ENCODE data around the gene MICALL1. TPM values are rescaled to one million over a fixed set of nuclear protein-coding genes. Genes with fewer than 3 reads are reported as not detected.
"Not testable (repeated sequence)": the region's sequence is repeated elsewhere in the genome, so short reads cannot be mapped to it uniquely, and the experiment has no call there.

The MICALL1 gene
- total RNA-seq, 1 experiment from 2014 or later: 52.0 TPM

GRCh38 chr22:37957232-37957631 is 51.1 kb downstream of the MICALL1 start:
- DNase-seq (ENCODE audit: low read depth): no peak

- no peak for DNase-seq (ENCODE audit: low read depth)
These were observed 53.2 kb downstream of the MICALL1 start for GRCh38 chr22:37959231-37959825.

GRCh38 chr22:37961062-37961461 is 55.0 kb downstream of the MICALL1 start:
- DNase-seq (ENCODE audit: low read depth): no peak

- DNase-seq (ENCODE audit: low read depth): no peak
These were observed 60.0 kb downstream of the MICALL1 start for GRCh38 chr22:37965940-37966664.

- DNase-seq (ENCODE audit: low read depth): no peak
These were observed 61.0 kb downstream of the MICALL1 start for GRCh38 chr22:37967147-37967546.

GRCh38 chr22:37967637-37968451 is 61.7 kb downstream of the MICALL1 start:
- no peak for DNase-seq (ENCODE audit: low read depth)

- no peak for DNase-seq (ENCODE audit: low read depth)
These were observed 62.6 kb downstream of the MICALL1 start for GRCh38 chr22:37968452-37969251.

- no peak for DNase-seq (ENCODE audit: low read depth)
These were observed 64.8 kb downstream of the MICALL1 start for GRCh38 chr22:37970864-37971263.

- DNase-seq (ENCODE audit: low read depth): no peak
These were observed 65.7 kb downstream of the MICALL1 start for GRCh38 chr22:37971475-37972434.

GRCh38 chr22:37972527-37972926 is 66.4 kb downstream of the MICALL1 start:
- no peak for DNase-seq (ENCODE audit: low read depth)

- DNase-seq (ENCODE audit: low read depth): no peak
These were observed 67.4 kb downstream of the MICALL1 start for GRCh38 chr22:37973271-37974170.

- DNase-seq (ENCODE audit: low read depth): no peak
These were observed 69.1 kb downstream of the MICALL1 start for GRCh38 chr22:37975153-37975552.

- not testable (repeated sequence) for DNase-seq (ENCODE audit: low read depth)
These were observed 69.9 kb downstream of the MICALL1 start for GRCh38 chr22:37976022-37976421.

GRCh38 chr22:37976547-37976946 is 70.5 kb downstream of the MICALL1 start:
- DNase-seq (ENCODE audit: low read depth): no peak

GRCh38 chr22:37979782-37980181 is 73.7 kb downstream of the MICALL1 start:
- DNase-seq (ENCODE audit: low read depth): no peak

GRCh38 chr22:37981282-37982011 is 75.3 kb downstream of the MICALL1 start:
- DNase-seq (ENCODE audit: low read depth): no peak

- DNase-seq (ENCODE audit: low read depth): no peak
These were observed 76.2 kb downstream of the MICALL1 start for GRCh38 chr22:37982151-37982785.
